ES-I3 (cell line): ENCODE data around the gene GSTO2.
"Not testable (repeated sequence)": the region's sequence is repeated elsewhere in the genome, so short reads cannot be mapped to it uniquely, and the experiment has no call there.

Experiments used
- H3K36me3 ChIP-seq: 2 replicates; pipeline ENCODE4 v1.6.1; 2013; ENCODE audit warnings: mild to moderate bottlenecking, low read length, control low read depth, moderate library complexity; ENCODE audit not compliant: insufficient read depth
- H3K4me1 ChIP-seq: 2 replicates; pipeline ENCODE4 v1.6.1; 2013; ENCODE audit warnings: mild to moderate bottlenecking, control low read depth, low read length; ENCODE audit not compliant: insufficient read depth
- H3K9ac ChIP-seq: 2 replicates; pipeline ENCODE4 v1.6.1; 2013; ENCODE audit warnings: low read depth, mild to moderate bottlenecking, low read length, moderate library complexity
- H3K9me3 ChIP-seq: 2 replicates; pipeline ENCODE4 v1.6.1; 2013; ENCODE audit warnings: mild to moderate bottlenecking, low read length, moderate library complexity; ENCODE audit not compliant: control insufficient read depth, insufficient read depth

The GSTO2 gene

GRCh38 chr10:104268713-104269645 is at the start of gene GSTO2:
GSTO2 (plus strand) TSS chr10:104269184; CDS start chr10:104274916, 5,732 bp downstream.
- H3K36me3 ChIP-seq, result peaks cover 14% of the 10 kb centered on the region
- H3K9me3 ChIP-seq, result no peaks in the 10 kb centered on the region
- no peaks in the 10 kb centered on the region for H3K4me1 ChIP-seq
- H3K9ac ChIP-seq, result peak within 1 kb of the TSS; percentile 79

GRCh38 chr10:104220522-104220921 is 48.5 kb upstream of the GSTO2 start:
- Histone ChIP-seq H3K36me3 (no peaks in the 10 kb centered on the region), H3K9me3 (no peaks in the 10 kb centered on the region), H3K9ac (no peak overlapping the region), H3K4me1 (no peaks in the 10 kb centered on the region)

GRCh38 chr10:104223304-104223703 is 45.7 kb upstream of the GSTO2 start:
- H3K9ac ChIP-seq, result no peak overlapping the region
- no peaks in the 10 kb centered on the region for H3K4me1 ChIP-seq
- no peaks in the 10 kb centered on the region for H3K9me3 ChIP-seq
- H3K36me3 ChIP-seq, result no peaks in the 10 kb centered on the region

- H3K36me3 ChIP-seq, result no peaks in the 10 kb centered on the region
- H3K9ac ChIP-seq, result no peak overlapping the region
- no peaks in the 10 kb centered on the region for H3K4me1 ChIP-seq
- peaks cover 4% of the 10 kb centered on the region; the same call in 1 of the 2 replicates for H3K9me3 ChIP-seq
These were observed 38.5 kb upstream of the GSTO2 start for GRCh38 chr10:104230490-104230889.

- H3K4me1 ChIP-seq, result no peaks in the 10 kb centered on the region
- no peaks in the 10 kb centered on the region for H3K36me3 ChIP-seq
- H3K9ac ChIP-seq, result peak within 1 kb of the TSS; percentile 87
These were observed 37.0 kb upstream of the GSTO2 start, which contains the start of gene CFAP43 for GRCh38 chr10:104231784-104232612. CFAP43 (minus strand) TSS chr10:104232364; CDS start chr10:104232246, 118 bp downstream.

GRCh38 chr10:104232613-104233102 is 36.3 kb upstream of the GSTO2 start:
- no peaks in the 10 kb centered on the region for H3K4me1 ChIP-seq
- H3K9me3 ChIP-seq, result peaks cover 6% of the 10 kb centered on the region
- H3K36me3 ChIP-seq, result no peaks in the 10 kb centered on the region
- peak overlapping the region; percentile 87; the same call in 1 of the 2 replicates for H3K9ac ChIP-seq

More at GRCh38 chr10:104231784-104232612, 37.0 kb upstream of the GSTO2 start, which contains the start of gene CFAP43:
- peaks cover 6% of the 10 kb centered on the region for H3K9me3 ChIP-seq

- H3K9ac ChIP-seq, result no peak overlapping the region
- no peaks in the 10 kb centered on the region for H3K36me3 ChIP-seq
- peaks cover 6% of the 10 kb centered on the region for H3K9me3 ChIP-seq
These were observed 35.2 kb upstream of the GSTO2 start for GRCh38 chr10:104233817-104234216.

GRCh38 chr10:104234934-104235333 is 34.0 kb upstream of the GSTO2 start:
- Histone ChIP-seq H3K36me3 (no peaks in the 10 kb centered on the region), H3K9ac (no peak overlapping the region), H3K9me3 (peaks cover 6% of the 10 kb centered on the region), H3K4me1 (no peaks in the 10 kb centered on the region)

More at GRCh38 chr10:104233817-104234216, 35.2 kb upstream of the GSTO2 start:
- H3K4me1 ChIP-seq, result no peaks in the 10 kb centered on the region

- H3K9me3 ChIP-seq, result peaks cover 6% of the 10 kb centered on the region
- H3K4me1 ChIP-seq, result no peaks in the 10 kb centered on the region
- H3K36me3 ChIP-seq, result no peaks in the 10 kb centered on the region
- no peak overlapping the region for H3K9ac ChIP-seq
These were observed 33.2 kb upstream of the GSTO2 start for GRCh38 chr10:104235801-104236200.

- H3K9ac ChIP-seq, result no peak overlapping the region
These were observed 28.9 kb upstream of the GSTO2 start for GRCh38 chr10:104240078-104240477.

GRCh38 chr10:104242545-104242944 is 26.4 kb upstream of the GSTO2 start:
- Histone ChIP-seq H3K4me1 (no peaks in the 10 kb centered on the region), H3K9ac (no peak overlapping the region), H3K9me3 (peaks cover 7% of the 10 kb centered on the region; the same call in 1 of the 2 replicates), H3K36me3 (no peaks in the 10 kb centered on the region)

More at GRCh38 chr10:104240078-104240477, 28.9 kb upstream of the GSTO2 start:
- Histone ChIP-seq H3K4me1 (no peaks in the 10 kb centered on the region), H3K9me3 (peaks cover 6% of the 10 kb centered on the region), H3K36me3 (no peaks in the 10 kb centered on the region)

- not testable (repeated sequence) for H3K9me3 ChIP-seq
These were observed 26.0 kb upstream of the GSTO2 start for GRCh38 chr10:104243009-104243408.

GRCh38 chr10:104243512-104243911 is 25.5 kb upstream of the GSTO2 start:
- Histone ChIP-seq H3K36me3 (no peaks in the 10 kb centered on the region), H3K9me3 (peaks cover 7% of the 10 kb centered on the region; the same call in 1 of the 2 replicates), H3K9ac (no peak overlapping the region), H3K4me1 (no peaks in the 10 kb centered on the region)

More at GRCh38 chr10:104243009-104243408, 26.0 kb upstream of the GSTO2 start:
- not testable (repeated sequence) for H3K9ac ChIP-seq, H3K36me3 ChIP-seq, H3K4me1 ChIP-seq

- Histone ChIP-seq H3K4me1 (no peaks in the 10 kb centered on the region), H3K9me3 (peaks cover 7% of the 10 kb centered on the region; the same call in 1 of the 2 replicates), H3K9ac (no peak overlapping the region), H3K36me3 (no peaks in the 10 kb centered on the region)
These were observed 23.8 kb upstream of the GSTO2 start for GRCh38 chr10:104245066-104245632.
